Mesenchymal stem cell (in vitro differentiated cells and primary cell): ENCODE data around the gene U2AF2.

Experiments
- DNase-seq: peaks from one replicate; pipeline ENCODE4 v3.0.0-alpha.2; 2013
- H2AFZ ChIP-seq: one replicate; pipeline ENCODE4 v1.6.1; 2013; ENCODE audit warnings: low read depth, mild to moderate bottlenecking, control low read depth, inconsistent platforms, low read length, moderate library complexity
- H2AK5ac ChIP-seq: 2 replicates; pipeline ENCODE4 v1.6.1; 2013; ENCODE audit warnings: low read length, moderate library complexity, mild to moderate bottlenecking, inconsistent platforms; ENCODE audit not compliant: severe bottlenecking
- H2BK120ac ChIP-seq: one replicate; pipeline ENCODE4 v1.6.1; 2013; ENCODE audit warnings: low read depth, mild to moderate bottlenecking, inconsistent platforms, low read length, moderate library complexity
- H2BK12ac ChIP-seq, 2 experiments: one replicate each; pipeline ENCODE4 v1.6.1; 2013; ENCODE audit warnings: inconsistent platforms in 2 of 2, low read length in 2 of 2, mild to moderate bottlenecking in 2 of 2, moderate library complexity in 2 of 2, control low read depth in 1 of 2
- H2BK15ac ChIP-seq: one replicate; pipeline ENCODE4 v1.6.1; 2013; ENCODE audit warnings: mild to moderate bottlenecking, low read depth, inconsistent platforms; ENCODE audit not compliant: poor library complexity, severe bottlenecking
- H2BK5ac ChIP-seq: 2 replicates; pipeline ENCODE4 v1.6.1; 2013; ENCODE audit warnings: low read depth, mild to moderate bottlenecking, low read length, control low read depth, inconsistent platforms; ENCODE audit not compliant: poor library complexity, severe bottlenecking
- H3K14ac ChIP-seq, 2 experiments: one replicate each; pipeline ENCODE4 v1.6.1; 2013; ENCODE audit warnings: inconsistent platforms in 2 of 2, low read length in 2 of 2, control low read depth in 1 of 2, mild to moderate bottlenecking in 1 of 2, moderate library complexity in 1 of 2
- H3K18ac ChIP-seq, 2 experiments: one replicate each; pipeline ENCODE4 v1.6.1; 2013; ENCODE audit warnings: inconsistent platforms in 2 of 2, low read length in 2 of 2, control low read depth in 1 of 2, low read depth in 1 of 2, mild to moderate bottlenecking in 1 of 2
- H3K23ac ChIP-seq, 2 experiments: one replicate each; pipeline ENCODE4 v1.6.1; 2013; ENCODE audit warnings: inconsistent platforms in 2 of 2, low read length in 2 of 2, mild to moderate bottlenecking in 2 of 2, moderate library complexity in 2 of 2, control low read depth in 1 of 2
- H3K27ac ChIP-seq: 2 replicates; pipeline ENCODE4 v1.5.1; 2013; ENCODE audit warnings: mild to moderate bottlenecking, moderate library complexity, low read length, control low read depth, inconsistent platforms; ENCODE audit not compliant: poor library complexity, severe bottlenecking
- H3K27me3 ChIP-seq, 2 experiments: 2 replicates each; pipeline versions ENCODE4 v1.6.1 to v1.7.0; 2013; ENCODE audit warnings: low read length in 2 of 2, mild to moderate bottlenecking in 2 of 2, moderate library complexity in 2 of 2, control low read depth in 1 of 2, inconsistent platforms in 1 of 2; ENCODE audit not compliant: control insufficient read depth in 1 of 2, insufficient read depth in 1 of 2
- H3K36me3 ChIP-seq, 2 experiments: 2 replicates each; pipeline versions ENCODE4 v1.6.1 to v1.7.0; 2013; ENCODE audit warnings: low read length in 2 of 2, control low read depth in 1 of 2, inconsistent platforms in 1 of 2, low read depth in 1 of 2, mild to moderate bottlenecking in 1 of 2; ENCODE audit not compliant: insufficient read depth in 2 of 2, control insufficient read depth in 1 of 2
- H3K4ac ChIP-seq, 2 experiments: one replicate each; pipeline ENCODE4 v1.6.1; 2013; ENCODE audit warnings: inconsistent platforms in 2 of 2, low read length in 2 of 2, mild to moderate bottlenecking in 2 of 2, moderate library complexity in 2 of 2, control low read depth in 1 of 2, low read depth in 1 of 2
- H3K4me1 ChIP-seq: 2 replicates; pipeline ENCODE4 v1.6.1; 2013; ENCODE audit warnings: low read depth, low read length, control low read depth; ENCODE audit not compliant: control insufficient read depth, insufficient read depth
- H3K4me2 ChIP-seq: 2 replicates; pipeline ENCODE4 v1.6.1; 2013; ENCODE audit warnings: low read length, mild to moderate bottlenecking, inconsistent platforms; ENCODE audit not compliant: poor library complexity, severe bottlenecking
- H3K4me3 ChIP-seq, 2 experiments: 2 replicates each; pipeline versions ENCODE4 v1.5.1 to v1.7.0; 2013; ENCODE audit warnings: low read length in 2 of 2, mild to moderate bottlenecking in 2 of 2, control low read depth in 1 of 2, low read depth in 1 of 2; ENCODE audit not compliant: insufficient read depth in 1 of 2
- H3K79me1 ChIP-seq: replicated peaks from 2 replicates; pipeline ENCODE4 v1.6.1; 2013; ENCODE audit warnings: mild to moderate bottlenecking, control low read depth, low read length, inconsistent platforms; ENCODE audit not compliant: poor library complexity, severe bottlenecking
- H3K9ac ChIP-seq: 2 replicates; pipeline ENCODE4 v1.7.0; 2013; ENCODE audit warnings: mild to moderate bottlenecking, low read length, moderate library complexity
- H3K9me3 ChIP-seq: 2 replicates; pipeline ENCODE4 v1.7.0; 2013; ENCODE audit warnings: mild to moderate bottlenecking, low read length; ENCODE audit not compliant: control insufficient read depth
- H4K8ac ChIP-seq: one replicate; pipeline ENCODE4 v1.6.1; 2013; ENCODE audit warnings: inconsistent platforms, mild to moderate bottlenecking, low read length, moderate library complexity
- H4K91ac ChIP-seq: one replicate; pipeline ENCODE4 v1.6.1; 2013; ENCODE audit warnings: mild to moderate bottlenecking, low read length, inconsistent platforms
- WGBS: methylation state at CpG from one replicate; pipeline ENCODE4 v1.1.7; 2013; ENCODE audit warnings: mixed read lengths; 5-methylcytosine and 5-hydroxymethylcytosine counted together

The U2AF2 gene

DNA sequence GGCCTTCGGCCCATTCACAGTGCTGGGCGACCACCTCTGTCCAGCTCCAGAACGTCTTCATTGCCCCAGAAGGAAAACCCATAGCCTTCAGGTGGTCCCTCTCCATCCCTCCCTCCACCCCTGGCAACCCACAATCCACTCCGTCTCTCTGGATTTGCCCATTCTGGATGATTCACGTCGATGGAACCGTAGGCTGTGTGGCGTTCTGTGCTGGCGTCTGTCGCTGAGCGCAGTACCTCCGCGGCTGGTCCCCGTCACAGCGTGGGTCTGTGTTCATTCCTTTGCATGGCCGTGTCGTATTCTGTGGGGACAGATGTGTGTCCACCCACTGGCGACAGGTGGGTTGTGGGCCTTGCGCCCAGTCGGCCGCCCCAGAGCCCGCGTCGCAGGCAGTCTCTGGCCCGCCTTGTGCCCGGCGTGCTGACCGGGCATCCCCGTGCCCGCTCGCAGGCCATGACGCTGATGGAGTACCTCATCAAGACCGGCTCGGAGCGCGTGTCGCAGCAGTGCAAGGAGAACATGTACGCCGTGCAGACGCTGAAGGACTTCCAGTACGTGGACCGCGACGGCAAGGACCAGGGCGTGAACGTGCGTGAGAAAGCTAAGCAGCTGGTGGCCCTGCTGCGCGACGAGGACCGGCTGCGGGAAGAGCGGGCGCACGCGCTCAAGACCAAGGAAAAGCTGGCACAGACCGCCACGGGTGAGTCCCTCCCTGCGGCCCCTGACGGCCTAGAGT is 30.3 kb downstream of the U2AF2 start:
- Histone ChIP-seq H2BK12ac (no peak overlapping the region), H3K4me2 (no peak overlapping the region), H3K4ac (no peak overlapping the region), H3K14ac (no peak overlapping the region), H3K4me1 (peaks cover 34% of the 10 kb centered on the region), H2AK5ac (no peak overlapping the region), H3K9ac (no peak overlapping the region), H3K9me3 (no peaks in the 10 kb centered on the region), H2BK15ac (no peak overlapping the region), H2AFZ (no peak overlapping the region), H3K27ac (no peak overlapping the region), H2BK120ac (no peak overlapping the region), H3K36me3 (peaks cover 74 to 84% of the 10 kb centered on the region in 2 experiments), H3K27me3 (no peaks in the 10 kb centered on the region), H2BK5ac (no peak overlapping the region), H3K18ac (no peak overlapping the region), H3K23ac (no peak overlapping the region), H4K91ac (no peak overlapping the region), H3K4me3 (no peak overlapping the region), H3K79me1 (peaks cover 41% of the 10 kb centered on the region), H4K8ac (no peak overlapping the region)
- WGBS: 98% methylated on average over 60 of the region's 60 CpGs
- no peak for DNase-seq

DNA sequence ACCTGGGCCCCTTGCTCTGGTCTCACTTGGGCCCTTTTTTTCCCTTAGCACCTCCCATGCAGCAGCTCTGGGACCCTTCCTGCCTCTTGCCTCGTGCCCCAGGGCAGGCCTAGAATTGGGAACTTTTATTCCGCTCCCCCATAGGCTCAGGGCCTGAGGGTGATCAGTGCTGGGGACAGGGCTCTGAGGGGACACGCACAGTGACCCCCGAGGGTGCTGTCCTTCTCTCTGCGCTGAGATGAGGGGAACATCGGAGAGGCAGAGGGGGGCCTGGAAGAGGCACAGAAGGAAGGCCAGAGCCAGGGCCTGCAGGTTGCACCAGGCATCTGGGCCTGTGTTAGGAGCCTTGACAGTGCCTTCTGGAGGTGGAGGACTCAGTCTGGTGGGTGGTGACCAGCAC is 30.9 kb downstream of the U2AF2 start:
- peaks cover 74 to 84% of the 10 kb centered on the region in 2 experiments for H3K36me3 ChIP-seq
- H2AFZ ChIP-seq: no peak overlapping the region
- no peak overlapping the region for H2AK5ac ChIP-seq
- H3K4ac ChIP-seq: no peak overlapping the region
- H4K91ac ChIP-seq: no peak overlapping the region
- no peak overlapping the region for H3K9ac ChIP-seq
- H2BK5ac ChIP-seq: no peak overlapping the region
- H3K4me2 ChIP-seq: no peak overlapping the region
- no peak for DNase-seq
- no peaks in the 10 kb centered on the region for H3K27me3 ChIP-seq
- no peak overlapping the region for H4K8ac ChIP-seq
- H2BK15ac ChIP-seq: no peak overlapping the region
- H3K4me1 ChIP-seq: peaks cover 34% of the 10 kb centered on the region
- H3K27ac ChIP-seq: no peak overlapping the region
- H3K4me3 ChIP-seq: no peak overlapping the region
- no peak overlapping the region for H2BK120ac ChIP-seq
- H3K79me1 ChIP-seq: peaks cover 45% of the 10 kb centered on the region
- WGBS: 95% methylated on average over 6 of the region's 6 CpGs
- H3K23ac ChIP-seq: no peak overlapping the region
- no peak overlapping the region for H3K14ac ChIP-seq
- no peaks in the 10 kb centered on the region for H3K9me3 ChIP-seq
- H3K18ac ChIP-seq: no peak overlapping the region
- H2BK12ac ChIP-seq: no peak overlapping the region

DNA sequence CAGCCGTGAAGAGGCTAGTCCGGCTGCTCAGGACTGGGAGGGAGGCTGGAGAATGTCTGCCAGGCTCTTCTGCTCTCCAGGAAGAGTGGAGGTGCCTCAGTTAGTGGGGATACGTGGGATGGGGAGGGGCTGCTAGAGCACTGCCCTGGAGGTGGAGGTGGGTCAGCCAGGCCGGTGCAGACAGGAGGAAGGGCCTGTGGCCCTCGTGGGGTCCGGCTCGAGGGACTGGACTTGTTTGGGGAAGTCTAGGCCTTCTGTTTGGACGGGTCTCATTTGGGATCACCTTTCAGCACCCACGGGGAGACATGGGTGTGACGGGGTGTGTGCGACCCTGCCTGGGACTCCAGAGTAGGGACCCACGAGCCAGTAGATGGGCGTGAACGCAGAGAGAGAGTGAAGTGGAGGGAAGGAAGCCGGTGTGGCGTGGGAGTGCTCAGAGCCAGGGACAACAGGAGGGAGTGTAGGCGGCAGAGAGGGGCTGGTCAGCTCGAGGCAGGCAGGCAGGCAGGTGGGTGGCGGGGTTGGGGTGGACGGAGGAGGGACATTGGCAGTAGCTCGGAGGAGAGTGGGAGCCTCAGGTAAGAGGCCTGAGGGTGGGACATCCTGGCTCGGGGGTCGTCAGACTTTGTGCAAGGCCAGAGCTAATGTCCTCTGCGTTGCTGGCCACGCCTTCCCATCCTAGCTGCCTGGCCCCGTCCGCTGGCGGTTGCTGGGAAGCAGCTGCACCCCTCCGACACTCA is 31.6 kb downstream of the U2AF2 start:
- Histone ChIP-seq H4K91ac (no peak overlapping the region), H3K4ac (no peak overlapping the region), H3K27me3 (no peaks in the 10 kb centered on the region), H3K9ac (no peak overlapping the region), H3K36me3 (peaks cover 70 to 88% of the 10 kb centered on the region in 2 experiments), H3K23ac (no peak overlapping the region), H3K4me3 (no peak overlapping the region), H3K4me2 (no peak overlapping the region), H3K79me1 (peaks cover 51% of the 10 kb centered on the region), H3K27ac (no peak overlapping the region), H3K18ac (no peak overlapping the region), H4K8ac (no peak overlapping the region), H3K4me1 (peaks cover 29% of the 10 kb centered on the region), H2BK5ac (no peak overlapping the region), H2AFZ (no peak overlapping the region), H3K9me3 (no peaks in the 10 kb centered on the region), H2BK12ac (no peak overlapping the region), H3K14ac (no peak overlapping the region), H2BK15ac (no peak overlapping the region), H2AK5ac (no peak overlapping the region), H2BK120ac (no peak overlapping the region)
- no peak for DNase-seq
- 96% methylated on average over 29 of the region's 29 CpGs for WGBS
